CD14-positive monocyte (primary cell): Measurements from ENCODE around the gene IKZF2. TPM values are rescaled to one million over a fixed set of nuclear protein-coding genes. Genes with fewer than 3 reads are reported as not detected.

Experiments
- DNase-seq, 3 donors: peaks; one replicate each; pipeline ENCODE4 v3.0.0-alpha.2; 2011 to 2022
- H2AFZ ChIP-seq: 2 replicates; pipeline ENCODE4 v1.6.0; 2012; ENCODE audit warnings: mild to moderate bottlenecking, low read depth, low read length, inconsistent platforms; ENCODE audit not compliant: insufficient read depth, poor library complexity, severe bottlenecking
- H3K27ac ChIP-seq, 2 donors: 1 replicate in 1 of 2; 2 replicates in 1 of 2; pipeline ENCODE4 v1.5.1; 2012 to 2013; ENCODE audit warnings: low read length in 2 of 2, control low read depth in 1 of 2, inconsistent platforms in 1 of 2, low read depth in 1 of 2, mild to moderate bottlenecking in 1 of 2
- H3K27me3 ChIP-seq, 2 donors: one replicate each; pipeline versions ENCODE4 v1.6.0 to v1.6.1; 2011 to 2013; ENCODE audit warnings: low read length in 2 of 2; ENCODE audit not compliant: control insufficient read depth in 2 of 2, insufficient read depth in 2 of 2
- H3K36me3 ChIP-seq, 2 donors: replicated peaks in 1 of 2; 1 replicate in 1 of 2; 2 replicates in 1 of 2; pipeline versions ENCODE4 v1.5.1 to v1.6.1; 2012 to 2013; ENCODE audit warnings: low read length in 2 of 2, control low read depth in 1 of 2, inconsistent platforms in 1 of 2, mild to moderate bottlenecking in 1 of 2; ENCODE audit not compliant: insufficient read depth in 2 of 2, control insufficient read depth in 1 of 2
- H3K4me1 ChIP-seq, 2 donors: 1 replicate in 1 of 2; 2 replicates in 1 of 2; pipeline versions ENCODE4 v1.5.1 to v1.6.1; 2012 to 2013; ENCODE audit warnings: low read length in 2 of 2, control low read depth in 1 of 2, inconsistent platforms in 1 of 2, mild to moderate bottlenecking in 1 of 2, moderate library complexity in 1 of 2; ENCODE audit not compliant: insufficient read depth in 2 of 2, control insufficient read depth in 1 of 2
- H3K4me2 ChIP-seq: replicated peaks from 2 replicates; pipeline ENCODE3; 2012; ENCODE audit warnings: low read length, moderate library complexity, mild to moderate bottlenecking; ENCODE audit not compliant: poor library complexity, severe bottlenecking; ENCODE audit errors: extremely low read depth
- H3K4me3 ChIP-seq, 3 experiments: fragments of 200-600 bp in 1 of 3; sonication (generic) in 1 of 3; replicated peaks in 1 of 3; 1 replicate in 2 of 3; 2 replicates in 1 of 3; pipeline ENCODE4 v1.5.1; 2011 to 2013; ENCODE audit warnings: low read length in 3 of 3, mild to moderate bottlenecking in 3 of 3, control low read depth in 2 of 3, low read depth in 2 of 3, inconsistent platforms in 1 of 3, moderate library complexity in 1 of 3
- H3K79me2 ChIP-seq: 2 replicates; pipeline ENCODE4 v1.6.0; 2012; ENCODE audit warnings: mild to moderate bottlenecking, control low read depth, inconsistent platforms, low read length, moderate library complexity; ENCODE audit not compliant: insufficient read depth
- H3K9ac ChIP-seq: 2 replicates; pipeline ENCODE4 v1.6.0; 2017; ENCODE audit warnings: low read length, mild to moderate bottlenecking; ENCODE audit not compliant: insufficient read depth, poor library complexity, severe bottlenecking
- H3K9me3 ChIP-seq, 2 donors: replicated peaks in 1 of 2; 1 replicate in 1 of 2; 2 replicates in 1 of 2; pipeline versions ENCODE4 v1.5.1 to v1.6.1; 2012 to 2013; ENCODE audit warnings: low read length in 2 of 2, control low read depth in 1 of 2; ENCODE audit not compliant: control insufficient read depth in 1 of 2, insufficient read depth in 1 of 2
- H4K20me1 ChIP-seq: 2 replicates; pipeline ENCODE4 v1.6.0; 2012; ENCODE audit warnings: mild to moderate bottlenecking, low read length, control low read depth, moderate library complexity; ENCODE audit not compliant: insufficient read depth
- H3K27ac Mint-ChIP-seq, 7 donors: one replicate each; pipeline ENCODE4 v1.8.0; 2020; ENCODE audit warnings: mild to moderate bottlenecking in 7 of 7, mixed read lengths in 7 of 7, moderate library complexity in 6 of 7, inconsistent platforms in 2 of 7
- H3K27me3 Mint-ChIP-seq, 3 donors: one replicate each; pipeline ENCODE4 v1.8.0; 2021 to 2022; ENCODE audit warnings: low read depth in 3 of 3, mild to moderate bottlenecking in 3 of 3, mixed read lengths in 3 of 3, moderate library complexity in 3 of 3, inconsistent platforms in 1 of 3
- H3K36me3 Mint-ChIP-seq, 2 donors: one replicate each; pipeline ENCODE4 v1.8.0; 2020; ENCODE audit warnings: mixed read lengths in 2 of 2, inconsistent platforms in 1 of 2, mild to moderate bottlenecking in 1 of 2
- H3K4me1 Mint-ChIP-seq: one replicate; pipeline ENCODE4 v1.8.0; 2020; ENCODE audit warnings: mild to moderate bottlenecking, mixed read lengths
- H3K4me3 Mint-ChIP-seq, 2 donors: one replicate each; pipeline ENCODE4 v1.8.0; 2020; ENCODE audit warnings: mild to moderate bottlenecking in 2 of 2, mixed read lengths in 2 of 2, moderate library complexity in 1 of 2
- H3K9me3 Mint-ChIP-seq, 7 donors: one replicate each; pipeline ENCODE4 v1.8.0; 2020 to 2022; ENCODE audit warnings: mixed read lengths in 7 of 7, mild to moderate bottlenecking in 6 of 7, moderate library complexity in 6 of 7, inconsistent platforms in 2 of 7
- CTCF ChIP-seq: fragments of 200-600 bp; IDR thresholded peaks from one replicate; pipeline ENCODE4 v1.8.0; 2022; ENCODE audit warnings: antibody characterized with exemption, mild to moderate bottlenecking
- WGBS: methylation state at CpG from one replicate; pipeline ENCODE4 v1.1.5; 2013; ENCODE audit warnings: missing lambda C conversion rate; ENCODE audit not compliant: insufficient coverage; 5-methylcytosine and 5-hydroxymethylcytosine counted together
- intact Hi-C, 2 donors: fragments of 100-400 bp; cut with micrococcal nuclease; formaldehyde crosslinking; loops; one replicate each; pipeline versions ENCODE4 v1.15.0 to v1.15.1; 2023
- polyA plus RNA-seq, 3 donors: library from polyadenylated mRNA; depleted of rRNA in 1 of 3; unstranded in 2 of 3; stranded (reverse) in 1 of 3; fragments of 300-500 nt in 2 of 3; fragments of >200 nt in 1 of 3; fragmentation: Illumina TruSeq in 2 of 3; gene quantifications; 1 replicate in 2 of 3; 2 replicates in 1 of 3; pipeline ENCODE4 v1.2.3, GENCODE V29; 2012 to 2021

The IKZF2 gene
- polyA plus RNA-seq, 3 donors: 0.10 to 0.12 (median 0.11) TPM

- Histone ChIP-seq H3K27me3 (no peaks in the 10 kb centered on the region), H4K20me1 (no peaks in the 10 kb centered on the region), H3K4me2 (no peak overlapping the region), H3K27ac (no peak overlapping the region), H3K36me3 (no peaks in the 10 kb centered on the region), H3K79me2 (no peaks in the 10 kb centered on the region), H2AFZ (no peak overlapping the region), H3K4me1 (no peaks in the 10 kb centered on the region), H3K9ac (no peak overlapping the region), H3K9me3 (no peaks in the 10 kb centered on the region), H3K4me3 (no peak overlapping the region)
- Mint-ChIP-seq H3K27ac (no peak overlapping the region), H3K9me3 (no peaks in the 10 kb centered on the region), H3K4me3 (no peak overlapping the region), H3K27me3 (peaks cover 0 to 2% (median 0%) of the 10 kb centered on the region in 3 donors), H3K4me1 (no peaks in the 10 kb centered on the region), H3K36me3 (no peaks in the 10 kb centered on the region)
- TF ChIP-seq CTCF: no peak
- no peak for DNase-seq
- intact Hi-C loops: no loop called here
- 39% methylated on average over 2 of the region's 2 CpGs for WGBS
Measured at GRCh38 chr2:212977152-212977551, 174.3 kb downstream of the IKZF2 start.

GRCh38 chr2:212975333-212975732, 176.1 kb downstream of the IKZF2 start:
- Mint-ChIP-seq H3K9me3 (no peaks in the 10 kb centered on the region), H3K27me3 (peaks cover 0 to 2% (median 0%) of the 10 kb centered on the region in 3 donors), H3K27ac (no peak overlapping the region), H3K4me3 (no peak overlapping the region), H3K4me1 (no peaks in the 10 kb centered on the region), H3K36me3 (no peaks in the 10 kb centered on the region)
- no peak for DNase-seq
- no peaks in the 10 kb centered on the region for H3K36me3 ChIP-seq
- intact Hi-C loops: no loop called here
- no peak overlapping the region for H2AFZ ChIP-seq
- 80% methylated on average over 1 of the region's 1 CpG for WGBS
- no peaks in the 10 kb centered on the region for H3K79me2 ChIP-seq
- no peak for TF ChIP-seq CTCF
- no peak overlapping the region for H3K9ac ChIP-seq
- H3K27me3 ChIP-seq: no peaks in the 10 kb centered on the region
- no peak overlapping the region for H3K4me2 ChIP-seq
- H4K20me1 ChIP-seq: no peaks in the 10 kb centered on the region
- no peaks in the 10 kb centered on the region for H3K4me1 ChIP-seq
- H3K27ac ChIP-seq: no peak overlapping the region
- H3K4me3 ChIP-seq: no peak overlapping the region
- H3K9me3 ChIP-seq: no peaks in the 10 kb centered on the region
